Mammary epithelial cell (primary cell): ENCODE data around the gene C11orf58.

ENCODE experiments used
- EZH2 ChIP-seq: IDR thresholded peaks from 2 replicates; pipeline ENCODE4 v1.6.1; 2012; ENCODE audit warnings: low read length, inconsistent platforms, borderline replicate concordance
- TF ChIP-seq, protein P1 (sequence below), 2 donors: IDR thresholded peaks in 1 of 2; conservative IDR thresholded peaks in 1 of 2; 2 replicates each; pipeline ENCODE4 v1.5.1; 2011 to 2012; ENCODE audit warnings: inconsistent platforms in 2 of 2, low read length in 2 of 2, mild to moderate bottlenecking in 2 of 2, control low read depth in 1 of 2, low read depth in 1 of 2; ENCODE audit not compliant: insufficient read depth in 1 of 2; ENCODE audit errors: extremely low read depth in 1 of 2

DNA sequence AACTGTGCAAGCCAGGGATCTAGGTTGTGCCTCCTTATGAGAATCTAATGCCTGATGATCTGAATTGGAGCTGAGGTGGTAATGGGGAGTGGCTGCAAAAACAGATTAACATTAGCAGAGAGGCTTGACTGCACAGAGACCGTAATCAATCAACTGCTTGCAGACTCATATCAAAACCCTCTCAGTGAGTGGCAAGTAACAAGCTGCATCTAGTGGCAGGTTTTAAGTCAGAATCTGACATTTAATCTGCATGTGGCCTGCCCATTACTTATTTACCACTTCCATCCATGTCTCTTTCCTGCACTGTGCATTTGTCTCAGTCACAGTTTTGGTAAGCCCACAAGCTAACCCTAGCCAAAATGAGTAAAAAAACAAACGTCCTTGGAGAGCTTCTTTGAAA, 11.2 kb downstream of the C11orf58 start:
- TF ChIP-seq, protein P1, sequence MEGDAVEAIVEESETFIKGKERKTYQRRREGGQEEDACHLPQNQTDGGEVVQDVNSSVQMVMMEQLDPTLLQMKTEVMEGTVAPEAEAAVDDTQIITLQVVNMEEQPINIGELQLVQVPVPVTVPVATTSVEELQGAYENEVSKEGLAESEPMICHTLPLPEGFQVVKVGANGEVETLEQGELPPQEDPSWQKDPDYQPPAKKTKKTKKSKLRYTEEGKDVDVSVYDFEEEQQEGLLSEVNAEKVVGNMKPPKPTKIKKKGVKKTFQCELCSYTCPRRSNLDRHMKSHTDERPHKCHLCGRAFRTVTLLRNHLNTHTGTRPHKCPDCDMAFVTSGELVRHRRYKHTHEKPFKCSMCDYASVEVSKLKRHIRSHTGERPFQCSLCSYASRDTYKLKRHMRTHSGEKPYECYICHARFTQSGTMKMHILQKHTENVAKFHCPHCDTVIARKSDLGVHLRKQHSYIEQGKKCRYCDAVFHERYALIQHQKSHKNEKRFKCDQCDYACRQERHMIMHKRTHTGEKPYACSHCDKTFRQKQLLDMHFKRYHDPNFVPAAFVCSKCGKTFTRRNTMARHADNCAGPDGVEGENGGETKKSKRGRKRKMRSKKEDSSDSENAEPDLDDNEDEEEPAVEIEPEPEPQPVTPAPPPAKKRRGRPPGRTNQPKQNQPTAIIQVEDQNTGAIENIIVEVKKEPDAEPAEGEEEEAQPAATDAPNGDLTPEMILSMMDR (conservative IDR thresholded peaks at IDR 0.05 in 1 of 2, IDR thresholded peaks at IDR 0.05 in 1 of 2; ENCODE audit: extremely low read depth in 1 of 2, insufficient read depth in 1 of 2, low read depth in 1 of 2, low read length in 2 of 2), result no peak
- TF ChIP-seq EZH2, result no peak
